Adipocyte (in vitro differentiated cells): ENCODE data around the gene DNAH1.

Experiments used
- DNase-seq: peaks from one replicate; pipeline ENCODE4 v3.0.0-alpha.2; 2015; ENCODE audit warnings: low read depth
- H3K27me3 ChIP-seq: replicated peaks from 2 replicates; pipeline ENCODE4 v1.7.0; 2013; ENCODE audit warnings: mild to moderate bottlenecking, low read length, moderate library complexity; ENCODE audit not compliant: control insufficient read depth, insufficient read depth
- H3K36me3 ChIP-seq: 2 replicates; pipeline ENCODE4 v1.7.0; 2013; ENCODE audit warnings: low read length, mild to moderate bottlenecking, moderate library complexity; ENCODE audit not compliant: control insufficient read depth, insufficient read depth, severe bottlenecking
- H3K4me1 ChIP-seq: 2 replicates; pipeline ENCODE4 v1.7.0; 2013; ENCODE audit warnings: mild to moderate bottlenecking, low read length, moderate library complexity; ENCODE audit not compliant: control insufficient read depth, insufficient read depth
- H3K4me3 ChIP-seq: 2 replicates; pipeline ENCODE4 v1.7.0; 2013; ENCODE audit warnings: mild to moderate bottlenecking, low read length, moderate library complexity
- H3K9ac ChIP-seq: 2 replicates; pipeline ENCODE4 v1.7.0; 2013; ENCODE audit warnings: mild to moderate bottlenecking, low read length, moderate library complexity
- H3K9me3 ChIP-seq: 2 replicates; pipeline ENCODE4 v1.7.0; 2013; ENCODE audit warnings: mild to moderate bottlenecking, low read length, moderate library complexity; ENCODE audit not compliant: control insufficient read depth

Gene DNAH1

DNA sequence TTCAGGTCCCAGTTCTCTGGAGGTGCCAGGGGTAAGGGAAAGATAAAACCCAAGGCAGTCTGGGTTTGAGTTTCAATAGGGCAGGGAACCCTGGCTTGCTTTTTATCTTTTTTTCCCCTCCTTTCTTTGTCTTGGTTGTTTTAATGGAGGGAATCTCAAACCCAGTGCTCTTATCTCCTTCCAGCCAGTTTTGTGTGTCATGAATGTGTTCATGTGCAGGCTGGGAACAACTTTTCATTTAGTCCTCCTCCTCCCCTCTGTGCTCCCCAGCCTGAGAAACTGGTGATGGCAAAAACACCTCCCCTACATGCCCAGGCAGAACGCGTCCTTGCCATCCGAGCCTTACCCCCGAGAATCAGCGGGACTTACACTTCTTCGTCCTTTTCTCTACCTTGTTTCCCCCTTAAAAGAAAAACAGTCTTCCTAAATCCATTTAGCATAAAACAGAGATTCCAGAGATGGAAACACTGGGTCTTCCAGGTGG, 117.9 kb downstream of the DNAH1 start:
- no peak for DNase-seq
- H3K9ac ChIP-seq = peak overlapping the region; percentile 59
- H3K27me3 ChIP-seq = no peaks in the 10 kb centered on the region
- peaks cover 58% of the 10 kb centered on the region for H3K4me1 ChIP-seq
- peaks cover 7% of the 10 kb centered on the region for H3K36me3 ChIP-seq
- no peak overlapping the region for H3K4me3 ChIP-seq
- no peaks in the 10 kb centered on the region for H3K9me3 ChIP-seq

DNA sequence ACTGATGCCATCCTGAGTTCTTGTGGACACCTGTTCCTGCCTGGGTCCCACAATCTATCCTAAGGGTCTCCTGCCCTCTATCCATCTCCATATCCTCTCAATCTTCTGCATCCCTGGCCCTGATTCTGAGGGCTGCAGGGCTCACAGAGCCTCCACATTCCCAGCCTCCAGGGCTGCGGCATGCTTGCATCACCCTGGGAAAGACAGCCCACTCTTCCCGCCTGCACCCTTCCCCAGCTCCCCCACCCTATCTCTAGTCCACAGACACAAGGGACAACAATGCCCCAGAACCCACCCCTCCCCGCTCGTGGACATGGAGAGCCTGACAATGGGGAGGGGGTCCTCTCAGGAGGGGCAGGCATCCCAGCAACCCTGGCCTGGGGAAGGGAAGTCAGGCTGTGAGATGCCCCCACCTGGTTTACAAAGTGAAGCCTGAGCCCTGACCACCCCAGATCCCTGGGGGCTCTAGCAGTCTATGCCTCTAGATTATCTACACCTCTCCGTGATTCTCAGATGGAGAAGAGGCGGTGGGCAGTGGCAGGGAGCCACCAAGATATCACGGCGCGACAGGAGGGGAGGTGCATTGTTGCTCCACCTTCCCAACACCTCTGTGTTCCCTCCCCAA, 118.5 kb downstream of the DNAH1 start:
- no peaks in the 10 kb centered on the region for H3K9me3 ChIP-seq
- H3K4me3 ChIP-seq = no peak overlapping the region
- H3K4me1 ChIP-seq = peaks cover 58% of the 10 kb centered on the region
- peaks cover 11% of the 10 kb centered on the region for H3K36me3 ChIP-seq
- no peaks in the 10 kb centered on the region for H3K27me3 ChIP-seq
- DNase-seq = no peak
- H3K9ac ChIP-seq = no peak overlapping the region

GRCh38 chr3:52435246-52436101, 119.4 kb downstream of the DNAH1 start:
- no peak overlapping the region for H3K4me3 ChIP-seq
- peaks cover 14% of the 10 kb centered on the region for H3K36me3 ChIP-seq
- no peak overlapping the region for H3K9ac ChIP-seq
- H3K4me1 ChIP-seq = peaks cover 58% of the 10 kb centered on the region
- no peak for DNase-seq
- no peaks in the 10 kb centered on the region for H3K9me3 ChIP-seq
- no peaks in the 10 kb centered on the region for H3K27me3 ChIP-seq

GRCh38 chr3:52436500-52437149, 120.5 kb downstream of the DNAH1 start:
- Histone ChIP-seq H3K9ac (peak overlapping the region; percentile 19), H3K36me3 (peaks cover 20% of the 10 kb centered on the region), H3K4me1 (peaks cover 58% of the 10 kb centered on the region), H3K27me3 (no peaks in the 10 kb centered on the region), H3K9me3 (no peaks in the 10 kb centered on the region), H3K4me3 (no peak overlapping the region)
- DNase-seq = peak; percentile 86

- peaks cover 20% of the 10 kb centered on the region for H3K36me3 ChIP-seq
- DNase-seq = no peak
Observed at GRCh38 chr3:52437326-52438103, 121.4 kb downstream of the DNAH1 start.

DNA sequence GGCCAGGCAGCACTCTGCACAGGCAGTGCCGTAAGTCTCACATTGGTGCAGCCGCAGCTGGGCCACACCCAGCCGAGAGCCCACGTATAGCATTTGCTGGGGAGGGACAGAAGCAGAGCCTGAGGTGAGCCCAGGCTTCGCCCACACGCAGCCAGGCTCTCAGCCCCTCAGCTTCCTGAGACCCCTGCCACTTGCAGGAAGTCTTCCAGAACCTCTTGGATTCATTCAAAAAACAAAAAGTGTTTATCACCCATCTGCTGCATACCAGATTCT, 121.9 kb downstream of the DNAH1 start:
- Histone ChIP-seq H3K9ac (no peak overlapping the region), H3K27me3 (no peaks in the 10 kb centered on the region), H3K36me3 (peaks cover 20% of the 10 kb centered on the region), H3K4me3 (no peak overlapping the region), H3K9me3 (no peaks in the 10 kb centered on the region), H3K4me1 (peaks cover 52% of the 10 kb centered on the region)
- no peak for DNase-seq

More at GRCh38 chr3:52437326-52438103, 121.4 kb downstream of the DNAH1 start:
- H3K4me1 ChIP-seq = peaks cover 52% of the 10 kb centered on the region
- no peak overlapping the region for H3K9ac ChIP-seq
- no peaks in the 10 kb centered on the region for H3K9me3 ChIP-seq
- no peak overlapping the region for H3K4me3 ChIP-seq
- no peaks in the 10 kb centered on the region for H3K27me3 ChIP-seq

GRCh38 chr3:52438579-52439425, 122.7 kb downstream of the DNAH1 start:
- Histone ChIP-seq H3K4me1 (peaks cover 52% of the 10 kb centered on the region), H3K36me3 (peaks cover 20% of the 10 kb centered on the region), H3K27me3 (no peaks in the 10 kb centered on the region), H3K9me3 (no peaks in the 10 kb centered on the region), H3K4me3 (no peak overlapping the region), H3K9ac (no peak overlapping the region)
- no peak for DNase-seq

DNA sequence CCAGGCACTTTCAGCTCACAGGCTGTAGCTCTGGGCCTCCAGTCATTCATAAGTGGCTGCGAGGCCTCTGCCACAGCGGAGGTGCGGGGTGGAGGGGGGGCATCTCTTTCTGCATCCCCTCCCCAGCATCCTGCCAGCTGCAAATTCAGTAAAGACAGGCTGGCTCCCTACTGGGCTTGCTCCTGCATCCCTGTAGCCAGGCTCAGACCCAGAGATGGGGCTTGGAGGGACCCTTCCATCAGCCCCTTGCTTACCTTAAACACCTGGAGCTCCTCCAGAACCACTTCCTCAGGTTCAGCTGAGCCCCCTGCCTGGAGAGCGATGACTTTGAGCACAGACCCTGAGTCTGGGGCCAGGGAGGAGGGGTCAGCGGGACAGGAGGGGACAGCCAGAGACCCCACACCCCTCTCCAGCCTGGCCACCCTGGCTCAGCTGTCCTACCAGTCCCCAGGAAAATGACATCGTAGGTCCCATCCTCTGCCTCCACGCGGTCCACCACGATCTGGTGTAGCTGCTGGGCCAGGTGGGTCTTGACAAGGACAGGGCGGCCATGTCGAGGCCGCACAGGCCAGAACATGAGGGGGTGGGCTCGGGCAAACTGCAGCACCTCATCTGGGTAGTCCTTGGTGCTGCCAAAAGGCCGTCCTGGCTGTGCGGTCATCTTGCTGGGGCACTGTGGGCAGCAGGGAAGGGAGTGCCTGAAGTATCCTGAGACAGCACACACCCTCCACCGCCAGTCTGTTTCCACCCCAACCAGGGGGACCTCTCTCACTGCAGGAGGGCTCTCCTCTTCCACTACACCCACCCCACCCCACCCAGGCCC, 123.5 kb downstream of the DNAH1 start:
- no peaks in the 10 kb centered on the region for H3K9me3 ChIP-seq
- no peak overlapping the region for H3K9ac ChIP-seq
- no peak overlapping the region for H3K4me3 ChIP-seq
- peaks cover 45% of the 10 kb centered on the region for H3K4me1 ChIP-seq
- H3K27me3 ChIP-seq = no peaks in the 10 kb centered on the region
- H3K36me3 ChIP-seq = peaks cover 20% of the 10 kb centered on the region
- no peak for DNase-seq

- peaks cover 20% of the 10 kb centered on the region for H3K36me3 ChIP-seq
Observed at GRCh38 chr3:52440249-52440551, 124.1 kb downstream of the DNAH1 start.

GRCh38 chr3:52440671-52441070, 124.6 kb downstream of the DNAH1 start:
- H3K4me1 ChIP-seq = peaks cover 35% of the 10 kb centered on the region
- no peaks in the 10 kb centered on the region for H3K9me3 ChIP-seq
- no peak overlapping the region for H3K9ac ChIP-seq
- no peak for DNase-seq
- H3K27me3 ChIP-seq = no peaks in the 10 kb centered on the region
- no peak overlapping the region for H3K4me3 ChIP-seq
- peaks cover 20% of the 10 kb centered on the region for H3K36me3 ChIP-seq

More at GRCh38 chr3:52440249-52440551, 124.1 kb downstream of the DNAH1 start:
- Histone ChIP-seq H3K4me1 (peaks cover 39% of the 10 kb centered on the region), H3K9ac (no peak overlapping the region), H3K4me3 (no peak overlapping the region), H3K27me3 (no peaks in the 10 kb centered on the region), H3K9me3 (no peaks in the 10 kb centered on the region)
- no peak for DNase-seq
